Measurements from ENCODE around the gene CHMP2A. TPM values are rescaled to one million over a fixed set of nuclear protein-coding genes. Genes with fewer than 3 reads are reported as not detected.

Gene CHMP2A
- total RNA-seq, 4 donors from 2014 or later: 104 to 129 (median 118) TPM

DNA sequence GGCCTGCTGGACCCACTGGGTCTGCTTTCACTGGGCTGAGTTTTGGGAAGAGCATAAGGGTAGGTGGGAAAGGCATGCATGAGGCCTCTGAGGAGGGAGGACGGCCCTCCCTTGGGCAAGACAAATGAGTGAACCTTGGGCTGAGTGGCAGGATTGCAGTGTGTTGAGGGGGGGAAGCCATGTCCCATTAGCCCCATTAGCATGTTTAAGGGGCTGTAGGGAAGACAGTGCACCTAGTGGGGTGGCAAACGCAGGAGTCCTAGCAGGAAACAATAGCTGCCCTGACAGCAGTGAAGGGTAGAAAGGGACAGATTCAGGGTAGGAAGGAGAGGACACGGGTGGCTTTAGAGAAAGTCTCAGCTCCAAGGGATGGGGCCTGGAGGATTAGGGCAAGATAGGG, 32.2 kb downstream of the CHMP2A start:
- intact Hi-C loops (cut with DNase I; ENCODE audit: low total_unique reads): no loop called here
- DNase-seq (ENCODE audit: low spot score in 2 of 2): no peak
- H3K4me3 ChIP-seq (ENCODE audit: low read depth, poor library complexity, severe bottlenecking): no peak overlapping the region
- TF ChIP-seq, protein P1, sequence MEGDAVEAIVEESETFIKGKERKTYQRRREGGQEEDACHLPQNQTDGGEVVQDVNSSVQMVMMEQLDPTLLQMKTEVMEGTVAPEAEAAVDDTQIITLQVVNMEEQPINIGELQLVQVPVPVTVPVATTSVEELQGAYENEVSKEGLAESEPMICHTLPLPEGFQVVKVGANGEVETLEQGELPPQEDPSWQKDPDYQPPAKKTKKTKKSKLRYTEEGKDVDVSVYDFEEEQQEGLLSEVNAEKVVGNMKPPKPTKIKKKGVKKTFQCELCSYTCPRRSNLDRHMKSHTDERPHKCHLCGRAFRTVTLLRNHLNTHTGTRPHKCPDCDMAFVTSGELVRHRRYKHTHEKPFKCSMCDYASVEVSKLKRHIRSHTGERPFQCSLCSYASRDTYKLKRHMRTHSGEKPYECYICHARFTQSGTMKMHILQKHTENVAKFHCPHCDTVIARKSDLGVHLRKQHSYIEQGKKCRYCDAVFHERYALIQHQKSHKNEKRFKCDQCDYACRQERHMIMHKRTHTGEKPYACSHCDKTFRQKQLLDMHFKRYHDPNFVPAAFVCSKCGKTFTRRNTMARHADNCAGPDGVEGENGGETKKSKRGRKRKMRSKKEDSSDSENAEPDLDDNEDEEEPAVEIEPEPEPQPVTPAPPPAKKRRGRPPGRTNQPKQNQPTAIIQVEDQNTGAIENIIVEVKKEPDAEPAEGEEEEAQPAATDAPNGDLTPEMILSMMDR (IDR thresholded peaks at IDR 0.05): no peak
- TF ChIP-seq POLR2A (IDR thresholded peaks at IDR 0.05): no peak
- WGBS, 2 donors: 79 to 87% methylated on average over 3 of the region's 3 CpGs

DNA sequence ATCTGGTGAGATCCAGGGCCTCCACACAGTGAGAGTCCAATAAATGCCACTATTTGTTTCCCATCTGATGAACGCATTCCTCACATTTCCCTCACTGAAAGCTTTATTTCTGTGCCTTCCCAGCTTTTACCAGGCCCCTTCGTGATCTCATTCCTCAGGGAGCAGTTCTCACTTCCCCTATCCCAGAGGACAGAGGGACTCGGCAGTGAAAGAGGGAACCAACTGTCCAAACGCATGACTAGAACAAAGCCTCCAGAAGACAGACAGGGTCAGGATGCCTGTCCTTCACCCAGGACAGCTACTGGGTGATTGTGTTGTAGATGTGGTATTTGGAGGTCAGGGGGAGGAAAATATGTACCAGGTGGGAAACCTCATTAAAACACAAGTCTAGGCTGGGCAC, 33.3 kb downstream of the CHMP2A start:
- no peak overlapping the region for H3K4me3 ChIP-seq (ENCODE audit: low read depth, poor library complexity, severe bottlenecking)
- no peak for DNase-seq (ENCODE audit: low spot score in 2 of 2)
- intact Hi-C loops (cut with DNase I; ENCODE audit: low total_unique reads): no loop called here
- 67 to 69% methylated on average over 4 of the region's 4 CpGs for WGBS, 2 donors
- TF ChIP-seq, protein P1 (IDR thresholded peaks at IDR 0.05): no peak
- TF ChIP-seq POLR2A (IDR thresholded peaks at IDR 0.05): no peak

DNA sequence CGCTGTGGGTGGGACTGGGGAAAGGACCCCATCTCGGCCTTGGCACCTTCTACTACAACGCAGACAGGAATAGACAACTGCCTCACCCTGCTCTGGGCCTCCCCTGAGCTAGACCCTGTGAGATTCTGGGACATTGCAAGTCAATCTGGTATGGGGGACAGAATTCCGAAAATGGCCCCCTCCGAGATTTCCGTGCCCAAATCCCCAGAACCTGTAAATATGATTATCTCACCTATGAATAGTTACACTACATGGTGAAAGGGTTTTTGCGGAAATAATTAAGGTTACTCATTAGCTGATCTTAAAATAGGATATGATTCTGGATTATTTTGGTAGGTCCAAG, 34.7 kb downstream of the CHMP2A start:
- TF ChIP-seq POLR2A (IDR thresholded peaks at IDR 0.05): no peak
- TF ChIP-seq, protein P1 (IDR thresholded peaks at IDR 0.05): no peak
- peak overlapping the region; percentile 78 for H3K4me3 ChIP-seq (ENCODE audit: low read depth, poor library complexity, severe bottlenecking)
- 8 to 11% methylated on average over 7 of the region's 7 CpGs for WGBS, 2 donors
- no peak for DNase-seq (ENCODE audit: low spot score in 2 of 2)
- intact Hi-C loops (cut with DNase I; ENCODE audit: low total_unique reads): no loop called here

DNA sequence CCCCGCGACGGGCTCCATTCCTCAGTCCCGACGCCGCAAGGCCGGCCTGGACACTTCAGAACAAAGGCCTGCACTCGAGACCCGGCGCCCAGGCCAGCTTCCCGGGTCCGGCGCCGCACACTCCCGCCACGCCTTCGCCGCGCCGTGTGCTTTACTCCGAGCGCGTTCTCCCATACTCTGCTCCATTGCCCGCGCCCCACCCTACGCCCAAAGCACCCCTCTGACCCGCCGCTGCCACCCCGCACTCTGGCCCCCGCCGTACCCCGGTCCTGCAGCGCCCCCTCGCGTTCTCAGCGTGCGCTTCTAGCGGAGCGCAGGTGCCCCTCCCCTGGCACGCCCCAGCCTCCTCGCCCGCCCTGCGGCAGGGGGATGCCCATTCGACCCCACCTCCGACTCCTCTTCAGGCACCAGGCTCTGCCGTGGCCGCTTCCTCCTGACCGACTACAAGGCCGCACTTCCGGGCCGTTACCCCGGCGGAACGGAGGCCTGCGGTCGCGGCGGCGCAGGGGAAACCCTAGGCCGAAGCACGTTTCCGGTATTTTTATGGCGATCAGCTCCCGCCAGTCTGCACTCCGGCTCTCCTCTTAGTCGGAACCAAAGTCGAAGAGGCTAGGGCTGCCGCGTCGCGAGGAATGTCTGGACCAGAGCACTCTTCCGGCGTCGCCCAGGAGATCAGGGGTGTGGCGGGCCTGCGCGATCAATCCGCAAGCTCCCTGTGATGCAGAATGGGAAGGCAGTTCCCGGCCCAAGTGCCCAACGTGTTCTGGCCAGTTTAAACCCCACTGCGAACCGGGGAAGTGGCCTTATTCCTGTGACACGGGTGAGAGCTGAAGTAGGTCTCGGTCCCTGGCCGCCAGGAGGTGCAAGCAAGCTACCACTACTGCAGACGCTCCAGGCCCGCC, 35.3 kb downstream of the CHMP2A start, which contains the start of gene ZBTB45:
Gene ZBTB45, minus strand, starts transcription at position 456 of the 902 bp plus-strand sequence. CDS start 2,137 bp downstream, outside the sequence.
- H3K4me3 ChIP-seq (ENCODE audit: low read depth, poor library complexity, severe bottlenecking): peak within 1 kb of the TSS; percentile 78
- 0 to 1% methylated on average over 27 to 80 of the region's 87 CpGs for WGBS, 2 donors
- intact Hi-C loops (cut with DNase I; ENCODE audit: low total_unique reads): no loop called here
- DNase-seq (ENCODE audit: low spot score in 2 of 2): peak; percentile 91 to 98
- TF ChIP-seq, protein P1 (IDR thresholded peaks at IDR 0.05): peak in 1 of 3 donors; percentile 73
- TF ChIP-seq POLR2A (IDR thresholded peaks at IDR 0.05): no peak

DNA sequence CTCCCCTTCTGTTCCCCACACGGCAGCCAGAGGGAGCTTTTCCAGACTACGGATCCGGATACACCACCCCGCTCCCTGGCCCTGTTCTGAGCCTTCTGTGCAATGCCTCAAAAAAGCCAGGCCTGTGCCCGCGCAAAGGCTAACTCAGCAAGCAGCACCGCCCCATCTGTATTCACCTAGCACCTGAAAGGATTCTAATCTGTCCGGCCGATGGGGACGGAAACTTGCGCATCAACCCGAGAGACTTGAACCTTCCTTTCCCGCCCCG, 35.9 kb downstream of the CHMP2A start:
- WGBS, 2 donors: 0 to 1% methylated on average over 14 of the region's 14 CpGs
- intact Hi-C loops (cut with DNase I; ENCODE audit: low total_unique reads): no loop called here
- H3K4me3 ChIP-seq (ENCODE audit: low read depth, poor library complexity, severe bottlenecking): peak overlapping the region; percentile 78
- TF ChIP-seq POLR2A (IDR thresholded peaks at IDR 0.05): no peak
- TF ChIP-seq, protein P1 (IDR thresholded peaks at IDR 0.05): peak in 1 of 3 donors; percentile 28
- DNase-seq (ENCODE audit: low spot score in 2 of 2): peak in 1 of 2 donors; percentile 90

All from lower leg skin (tissue), 4 donors.